ENCODE data around the gene ACTRT3. TPM values are rescaled to one million over a fixed set of nuclear protein-coding genes. Genes with fewer than 3 reads are reported as not detected.

ACTRT3 gene
- total and polyA plus RNA-seq, 2 experiments from 2014 or later = 2.9 to 5.2 TPM

DNA sequence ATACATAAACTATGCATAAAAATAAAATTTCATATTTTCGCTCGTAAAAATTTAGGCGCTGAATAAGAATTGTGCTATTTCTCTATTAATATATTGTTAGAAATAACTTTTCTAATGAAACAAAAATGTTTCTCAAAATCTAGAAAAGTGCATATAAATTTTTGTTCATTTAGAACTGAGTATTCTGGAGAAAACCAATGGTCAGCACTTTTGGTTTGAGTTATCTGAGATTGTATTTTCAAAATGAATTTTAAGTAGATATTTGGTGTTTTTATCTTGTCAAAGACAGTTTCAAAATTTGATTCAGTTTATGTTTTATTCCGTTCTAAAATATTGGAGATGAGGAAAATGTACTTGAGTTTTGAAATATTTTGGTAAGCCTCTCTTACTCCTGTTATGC lies 17.8 kb upstream of the ACTRT3 start (continued):
- TF ChIP-seq, protein P1, sequence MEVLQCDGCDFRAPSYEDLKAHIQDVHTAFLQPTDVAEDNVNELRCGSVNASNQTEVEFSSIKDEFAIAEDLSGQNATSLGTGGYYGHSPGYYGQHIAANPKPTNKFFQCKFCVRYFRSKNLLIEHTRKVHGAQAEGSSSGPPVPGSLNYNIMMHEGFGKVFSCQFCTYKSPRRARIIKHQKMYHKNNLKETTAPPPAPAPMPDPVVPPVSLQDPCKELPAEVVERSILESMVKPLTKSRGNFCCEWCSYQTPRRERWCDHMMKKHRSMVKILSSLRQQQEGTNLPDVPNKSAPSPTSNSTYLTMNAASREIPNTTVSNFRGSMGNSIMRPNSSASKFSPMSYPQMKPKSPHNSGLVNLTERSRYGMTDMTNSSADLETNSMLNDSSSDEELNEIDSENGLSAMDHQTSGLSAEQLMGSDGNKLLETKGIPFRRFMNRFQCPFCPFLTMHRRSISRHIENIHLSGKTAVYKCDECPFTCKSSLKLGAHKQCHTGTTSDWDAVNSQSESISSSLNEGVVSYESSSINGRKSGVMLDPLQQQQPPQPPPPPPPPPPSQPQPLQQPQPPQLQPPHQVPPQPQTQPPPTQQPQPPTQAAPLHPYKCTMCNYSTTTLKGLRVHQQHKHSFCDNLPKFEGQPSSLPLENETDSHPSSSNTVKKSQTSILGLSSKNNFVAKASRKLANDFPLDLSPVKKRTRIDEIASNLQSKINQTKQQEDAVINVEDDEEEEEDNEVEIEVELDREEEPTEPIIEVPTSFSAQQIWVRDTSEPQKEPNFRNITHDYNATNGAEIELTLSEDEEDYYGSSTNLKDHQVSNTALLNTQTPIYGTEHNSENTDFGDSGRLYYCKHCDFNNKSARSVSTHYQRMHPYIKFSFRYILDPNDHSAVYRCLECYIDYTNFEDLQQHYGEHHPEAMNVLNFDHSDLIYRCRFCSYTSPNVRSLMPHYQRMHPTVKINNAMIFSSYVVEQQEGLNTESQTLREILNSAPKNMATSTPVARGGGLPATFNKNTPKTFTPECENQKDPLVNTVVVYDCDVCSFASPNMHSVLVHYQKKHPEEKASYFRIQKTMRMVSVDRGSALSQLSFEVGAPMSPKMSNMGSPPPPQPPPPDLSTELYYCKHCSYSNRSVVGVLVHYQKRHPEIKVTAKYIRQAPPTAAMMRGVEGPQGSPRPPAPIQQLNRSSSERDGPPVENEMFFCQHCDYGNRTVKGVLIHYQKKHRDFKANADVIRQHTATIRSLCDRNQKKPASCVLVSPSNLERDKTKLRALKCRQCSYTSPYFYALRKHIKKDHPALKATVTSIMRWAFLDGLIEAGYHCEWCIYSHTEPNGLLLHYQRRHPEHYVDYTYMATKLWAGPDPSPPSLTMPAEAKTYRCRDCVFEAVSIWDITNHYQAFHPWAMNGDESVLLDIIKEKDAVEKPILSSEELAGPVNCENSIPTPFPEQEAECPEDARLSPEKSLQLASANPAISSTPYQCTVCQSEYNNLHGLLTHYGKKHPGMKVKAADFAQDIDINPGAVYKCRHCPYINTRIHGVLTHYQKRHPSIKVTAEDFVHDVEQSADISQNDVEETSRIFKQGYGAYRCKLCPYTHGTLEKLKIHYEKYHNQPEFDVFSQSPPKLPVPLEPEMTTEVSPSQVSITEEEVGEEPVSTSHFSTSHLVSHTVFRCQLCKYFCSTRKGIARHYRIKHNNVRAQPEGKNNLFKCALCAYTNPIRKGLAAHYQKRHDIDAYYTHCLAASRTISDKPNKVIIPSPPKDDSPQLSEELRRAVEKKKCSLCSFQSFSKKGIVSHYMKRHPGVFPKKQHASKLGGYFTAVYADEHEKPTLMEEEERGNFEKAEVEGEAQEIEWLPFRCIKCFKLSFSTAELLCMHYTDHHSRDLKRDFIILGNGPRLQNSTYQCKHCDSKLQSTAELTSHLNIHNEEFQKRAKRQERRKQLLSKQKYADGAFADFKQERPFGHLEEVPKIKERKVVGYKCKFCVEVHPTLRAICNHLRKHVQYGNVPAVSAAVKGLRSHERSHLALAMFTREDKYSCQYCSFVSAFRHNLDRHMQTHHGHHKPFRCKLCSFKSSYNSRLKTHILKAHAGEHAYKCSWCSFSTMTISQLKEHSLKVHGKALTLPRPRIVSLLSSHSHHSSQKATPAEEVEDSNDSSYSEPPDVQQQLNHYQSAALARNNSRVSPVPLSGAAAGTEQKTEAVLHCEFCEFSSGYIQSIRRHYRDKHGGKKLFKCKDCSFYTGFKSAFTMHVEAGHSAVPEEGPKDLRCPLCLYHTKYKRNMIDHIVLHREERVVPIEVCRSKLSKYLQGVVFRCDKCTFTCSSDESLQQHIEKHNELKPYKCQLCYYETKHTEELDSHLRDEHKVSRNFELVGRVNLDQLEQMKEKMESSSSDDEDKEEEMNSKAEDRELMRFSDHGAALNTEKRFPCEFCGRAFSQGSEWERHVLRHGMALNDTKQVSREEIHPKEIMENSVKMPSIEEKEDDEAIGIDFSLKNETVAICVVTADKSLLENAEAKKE (CRISPR knock-in tag; IDR thresholded peaks at IDR 0.05) = no peak
- TF ChIP-seq, protein P2, sequence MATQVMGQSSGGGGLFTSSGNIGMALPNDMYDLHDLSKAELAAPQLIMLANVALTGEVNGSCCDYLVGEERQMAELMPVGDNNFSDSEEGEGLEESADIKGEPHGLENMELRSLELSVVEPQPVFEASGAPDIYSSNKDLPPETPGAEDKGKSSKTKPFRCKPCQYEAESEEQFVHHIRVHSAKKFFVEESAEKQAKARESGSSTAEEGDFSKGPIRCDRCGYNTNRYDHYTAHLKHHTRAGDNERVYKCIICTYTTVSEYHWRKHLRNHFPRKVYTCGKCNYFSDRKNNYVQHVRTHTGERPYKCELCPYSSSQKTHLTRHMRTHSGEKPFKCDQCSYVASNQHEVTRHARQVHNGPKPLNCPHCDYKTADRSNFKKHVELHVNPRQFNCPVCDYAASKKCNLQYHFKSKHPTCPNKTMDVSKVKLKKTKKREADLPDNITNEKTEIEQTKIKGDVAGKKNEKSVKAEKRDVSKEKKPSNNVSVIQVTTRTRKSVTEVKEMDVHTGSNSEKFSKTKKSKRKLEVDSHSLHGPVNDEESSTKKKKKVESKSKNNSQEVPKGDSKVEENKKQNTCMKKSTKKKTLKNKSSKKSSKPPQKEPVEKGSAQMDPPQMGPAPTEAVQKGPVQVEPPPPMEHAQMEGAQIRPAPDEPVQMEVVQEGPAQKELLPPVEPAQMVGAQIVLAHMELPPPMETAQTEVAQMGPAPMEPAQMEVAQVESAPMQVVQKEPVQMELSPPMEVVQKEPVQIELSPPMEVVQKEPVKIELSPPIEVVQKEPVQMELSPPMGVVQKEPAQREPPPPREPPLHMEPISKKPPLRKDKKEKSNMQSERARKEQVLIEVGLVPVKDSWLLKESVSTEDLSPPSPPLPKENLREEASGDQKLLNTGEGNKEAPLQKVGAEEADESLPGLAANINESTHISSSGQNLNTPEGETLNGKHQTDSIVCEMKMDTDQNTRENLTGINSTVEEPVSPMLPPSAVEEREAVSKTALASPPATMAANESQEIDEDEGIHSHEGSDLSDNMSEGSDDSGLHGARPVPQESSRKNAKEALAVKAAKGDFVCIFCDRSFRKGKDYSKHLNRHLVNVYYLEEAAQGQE (IDR thresholded peaks at IDR 0.05; ENCODE audit: unreplicated experiment) = no peak
- TF ChIP-seq ZNF331 (CRISPR knock-in tag; IDR thresholded peaks at IDR 0.05; ENCODE audit: low read depth) (no peak), EZH2phosphoT487 (IDR thresholded peaks at IDR 0.05; ENCODE audit: unreplicated experiment) (no peak), STAT1 (IDR thresholded peaks at IDR 0.05; ENCODE audit: unreplicated experiment) (no peak), NANOG (IDR thresholded peaks at IDR 0.05; ENCODE audit: borderline replicate concordance) (no peak)

All from GM23338 (cell line).